ENCODE measurements around the gene IQCK. TPM values are rescaled to one million over a fixed set of nuclear protein-coding genes. Genes with fewer than 3 reads are reported as not detected.
A peak's percentile ranks its signal among the peaks of the same experiment; 100 is the strongest.

IQCK gene
- total and polyA plus RNA-seq, 2 experiments from 2014 or later = 7.2 to 11.8 TPM

GRCh38 chr16:19703172-19703889 lies 14.7 kb upstream of the IQCK start:
- H4K20me1 ChIP-seq (ENCODE audit: insufficient read depth, poor library complexity, severe bottlenecking) = no peaks in the 10 kb centered on the region
- no peak overlapping the region for H3K4me3 ChIP-seq
- DNase-seq (ENCODE audit: low spot score) = no peak
- no peaks in the 10 kb centered on the region for H3K9me3 ChIP-seq (ENCODE audit: low read depth)
- H3K27ac ChIP-seq = no peak overlapping the region
- no peaks in the 10 kb centered on the region for H3K9me2 ChIP-seq (replicated peaks; ENCODE audit: insufficient read depth)
- H3K79me2 ChIP-seq = no peaks in the 10 kb centered on the region
- H3K4me1 ChIP-seq (ENCODE audit: insufficient read depth) = peaks cover 9% of the 10 kb centered on the region
- WGBS (ENCODE audit: low lambda C conversion rate, missing lambda C conversion rate) = 89% methylated on average over 6 of the region's 6 CpGs
- no peak overlapping the region for H2AFZ ChIP-seq
- H3K4me2 ChIP-seq = no peak overlapping the region
- no peaks in the 10 kb centered on the region for H3K36me3 ChIP-seq (replicated peaks; ENCODE audit: insufficient read depth, low read depth)
- no peaks in the 10 kb centered on the region for H3K27me3 ChIP-seq
- TF ChIP-seq EZH2 (IDR thresholded peaks at IDR 0.05; ENCODE audit: borderline replicate concordance) (no peak), EZH2phosphoT487 (IDR thresholded peaks at IDR 0.05; ENCODE audit: low read depth, severe bottlenecking, unreplicated experiment) (no peak)
- TF ChIP-seq, protein P1, sequence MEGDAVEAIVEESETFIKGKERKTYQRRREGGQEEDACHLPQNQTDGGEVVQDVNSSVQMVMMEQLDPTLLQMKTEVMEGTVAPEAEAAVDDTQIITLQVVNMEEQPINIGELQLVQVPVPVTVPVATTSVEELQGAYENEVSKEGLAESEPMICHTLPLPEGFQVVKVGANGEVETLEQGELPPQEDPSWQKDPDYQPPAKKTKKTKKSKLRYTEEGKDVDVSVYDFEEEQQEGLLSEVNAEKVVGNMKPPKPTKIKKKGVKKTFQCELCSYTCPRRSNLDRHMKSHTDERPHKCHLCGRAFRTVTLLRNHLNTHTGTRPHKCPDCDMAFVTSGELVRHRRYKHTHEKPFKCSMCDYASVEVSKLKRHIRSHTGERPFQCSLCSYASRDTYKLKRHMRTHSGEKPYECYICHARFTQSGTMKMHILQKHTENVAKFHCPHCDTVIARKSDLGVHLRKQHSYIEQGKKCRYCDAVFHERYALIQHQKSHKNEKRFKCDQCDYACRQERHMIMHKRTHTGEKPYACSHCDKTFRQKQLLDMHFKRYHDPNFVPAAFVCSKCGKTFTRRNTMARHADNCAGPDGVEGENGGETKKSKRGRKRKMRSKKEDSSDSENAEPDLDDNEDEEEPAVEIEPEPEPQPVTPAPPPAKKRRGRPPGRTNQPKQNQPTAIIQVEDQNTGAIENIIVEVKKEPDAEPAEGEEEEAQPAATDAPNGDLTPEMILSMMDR (IDR thresholded peaks at IDR 0.05; ENCODE audit: poor library complexity) = no peak

DNA sequence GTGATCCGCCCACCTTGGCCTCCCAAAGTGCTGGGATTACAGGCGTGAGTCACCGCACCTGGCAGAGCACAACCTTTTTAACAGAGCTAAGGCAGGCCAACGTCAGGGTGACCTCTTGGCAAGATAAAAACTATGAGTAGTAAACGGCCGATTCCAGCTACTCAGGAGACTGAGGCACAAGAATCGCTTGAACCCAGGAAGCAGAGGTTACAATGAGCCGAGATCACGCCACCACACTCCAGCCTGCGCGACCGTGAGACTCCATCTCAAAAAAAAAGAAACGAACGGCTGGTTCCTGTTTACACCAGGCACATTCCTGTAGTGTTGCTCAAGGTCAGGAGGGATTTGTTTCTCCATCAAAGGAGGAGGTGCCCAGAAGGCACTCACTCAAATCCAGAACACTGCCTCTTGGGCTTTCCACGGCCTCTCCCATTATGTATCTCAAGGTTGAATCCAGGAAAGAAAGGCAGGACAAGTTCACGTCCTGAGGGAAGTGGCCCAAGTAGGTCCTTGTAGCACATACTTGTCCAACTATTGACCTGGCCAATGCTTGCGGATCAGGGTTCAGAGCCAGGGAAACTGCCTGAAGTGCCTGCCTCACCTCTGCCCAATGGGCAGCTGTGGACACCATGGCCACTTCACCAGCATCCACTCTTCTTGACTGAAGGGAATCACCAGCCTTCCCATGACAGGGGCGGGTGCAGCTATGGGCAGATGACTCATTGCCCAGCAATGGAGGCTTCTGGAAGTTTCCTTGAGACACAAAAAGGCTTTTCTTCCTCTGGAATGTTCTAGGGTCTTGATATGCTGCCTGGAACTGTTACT lies 13.5 kb upstream of the IQCK start:
- Histone ChIP-seq H3K79me2 (no peaks in the 10 kb centered on the region), H3K27ac (peak overlapping the region; percentile 87), H3K36me3 (replicated peaks; ENCODE audit: insufficient read depth, low read depth) (no peaks in the 10 kb centered on the region), H3K4me3 (no peak overlapping the region), H3K27me3 (no peaks in the 10 kb centered on the region), H3K9me2 (replicated peaks; ENCODE audit: insufficient read depth) (no peaks in the 10 kb centered on the region), H4K20me1 (ENCODE audit: insufficient read depth, poor library complexity, severe bottlenecking) (no peaks in the 10 kb centered on the region), H3K9me3 (ENCODE audit: low read depth) (no peaks in the 10 kb centered on the region), H3K4me1 (ENCODE audit: insufficient read depth) (peaks cover 8% of the 10 kb centered on the region), H3K4me2 (no peak overlapping the region), H2AFZ (no peak overlapping the region)
- WGBS (ENCODE audit: low lambda C conversion rate, missing lambda C conversion rate) = 83% methylated on average over 18 of the region's 18 CpGs
- TF ChIP-seq EZH2phosphoT487 (IDR thresholded peaks at IDR 0.05; ENCODE audit: low read depth, severe bottlenecking, unreplicated experiment) (no peak), EZH2 (IDR thresholded peaks at IDR 0.05; ENCODE audit: borderline replicate concordance) (no peak)
- TF ChIP-seq, protein P1 (IDR thresholded peaks at IDR 0.05; ENCODE audit: poor library complexity) = no peak
- peak; percentile 43 for DNase-seq (ENCODE audit: low spot score)

- Histone ChIP-seq H3K27ac (peak overlapping the region; percentile 87), H3K9me2 (replicated peaks; ENCODE audit: insufficient read depth) (no peaks in the 10 kb centered on the region), H3K27me3 (no peaks in the 10 kb centered on the region), H3K4me1 (ENCODE audit: insufficient read depth) (peaks cover 8% of the 10 kb centered on the region), H3K4me2 (no peak overlapping the region), H3K36me3 (replicated peaks; ENCODE audit: insufficient read depth, low read depth) (no peaks in the 10 kb centered on the region), H2AFZ (no peak overlapping the region), H3K4me3 (no peak overlapping the region), H3K9me3 (ENCODE audit: low read depth) (no peaks in the 10 kb centered on the region), H4K20me1 (ENCODE audit: insufficient read depth, poor library complexity, severe bottlenecking) (no peaks in the 10 kb centered on the region), H3K79me2 (no peaks in the 10 kb centered on the region)
- TF ChIP-seq, protein P1 (IDR thresholded peaks at IDR 0.05; ENCODE audit: poor library complexity) = no peak
- no peak for TF ChIP-seq EZH2 (IDR thresholded peaks at IDR 0.05; ENCODE audit: borderline replicate concordance)
- no peak for TF ChIP-seq EZH2phosphoT487 (IDR thresholded peaks at IDR 0.05; ENCODE audit: low read depth, severe bottlenecking, unreplicated experiment)
- 98% methylated on average over 8 of the region's 8 CpGs for WGBS (ENCODE audit: low lambda C conversion rate, missing lambda C conversion rate)
- DNase-seq (ENCODE audit: low spot score) = no peak
These were observed 12.9 kb upstream of the IQCK start for GRCh38 chr16:19705146-19705501.

Data from hepatocyte (in vitro differentiated cells).